H9 (cell line): ENCODE results near the gene SNX32. TPM values are rescaled to one million over a fixed set of nuclear protein-coding genes. Genes with fewer than 3 reads are reported as not detected.

Source experiments
- DNase-seq: peaks from one replicate; pipeline ENCODE4 v3.0.0-alpha.2; 2017
- H2AFZ ChIP-seq: one replicate; pipeline ENCODE4 v1.6.1; 2013; ENCODE audit warnings: mild to moderate bottlenecking, low read length, control low read depth, moderate library complexity
- H2AK5ac ChIP-seq: 2 replicates; pipeline ENCODE4 v1.6.1; 2013; ENCODE audit warnings: low read length, control low read depth, mixed read lengths; ENCODE audit not compliant: insufficient read length
- H2BK120ac ChIP-seq: one replicate; pipeline ENCODE4 v1.6.1; 2013; ENCODE audit warnings: low read depth, mild to moderate bottlenecking, low read length, control low read depth, inconsistent platforms; ENCODE audit not compliant: poor library complexity, severe bottlenecking
- H2BK12ac ChIP-seq: 2 replicates; pipeline ENCODE4 v1.6.1; 2013; ENCODE audit warnings: low read length, control low read depth, mixed read lengths, low read depth; ENCODE audit not compliant: insufficient read length
- H2BK15ac ChIP-seq: 2 replicates; pipeline ENCODE4 v1.6.1; 2013; ENCODE audit warnings: low read depth, low read length, control low read depth
- H2BK20ac ChIP-seq: one replicate; pipeline ENCODE4 v1.6.1; 2013; ENCODE audit warnings: low read depth, mild to moderate bottlenecking, low read length, control low read depth, inconsistent platforms; ENCODE audit not compliant: poor library complexity, severe bottlenecking
- H2BK5ac ChIP-seq: 2 replicates; pipeline ENCODE4 v1.6.1; 2013; ENCODE audit warnings: low read length, control low read depth, mixed read lengths; ENCODE audit not compliant: insufficient read length
- H3K14ac ChIP-seq: 2 replicates; pipeline ENCODE4 v1.6.1; 2013; ENCODE audit warnings: low read length, control low read depth; ENCODE audit not compliant: insufficient read depth
- H3K18ac ChIP-seq: 2 replicates; pipeline ENCODE4 v1.6.1; 2013; ENCODE audit warnings: low read depth, mild to moderate bottlenecking, mixed read lengths, low read length, control low read depth; ENCODE audit not compliant: insufficient read length
- H3K23ac ChIP-seq: 2 replicates; pipeline ENCODE4 v1.6.1; 2013; ENCODE audit warnings: low read length, control low read depth, mixed read lengths, low read depth; ENCODE audit not compliant: insufficient read length
- H3K23me2 ChIP-seq: 2 replicates; pipeline ENCODE4 v1.6.1; 2013; ENCODE audit warnings: low read depth, mild to moderate bottlenecking, mixed read lengths, low read length, control low read depth; ENCODE audit not compliant: insufficient read length, poor library complexity, severe bottlenecking
- H3K27ac ChIP-seq: 2 replicates; pipeline ENCODE4 v1.5.1; 2013; ENCODE audit warnings: low read length, control low read depth, mixed read lengths, low read depth; ENCODE audit not compliant: insufficient read length
- H3K27me3 ChIP-seq: 2 replicates; pipeline ENCODE4 v1.6.1; 2013; ENCODE audit warnings: low read length, control low read depth, inconsistent platforms; ENCODE audit not compliant: insufficient read depth
- H3K4ac ChIP-seq: 2 replicates; pipeline ENCODE4 v1.6.1; 2013; ENCODE audit warnings: low read depth, mild to moderate bottlenecking, control low read depth, inconsistent platforms, low read length, moderate library complexity
- H3K4me1 ChIP-seq: 2 replicates; pipeline ENCODE4 v1.6.1; 2013; ENCODE audit warnings: low read length, control low read depth, inconsistent platforms; ENCODE audit not compliant: insufficient read depth
- H3K4me2 ChIP-seq: 2 replicates; pipeline ENCODE4 v1.6.1; 2013; ENCODE audit warnings: low read length, control low read depth, mixed read lengths; ENCODE audit not compliant: insufficient read length, insufficient read depth
- H3K56ac ChIP-seq: 2 replicates; pipeline ENCODE4 v1.6.1; 2013; ENCODE audit warnings: low read depth, mild to moderate bottlenecking, mixed read lengths, low read length, control low read depth; ENCODE audit not compliant: insufficient read length
- H3K79me1 ChIP-seq: 2 replicates; pipeline ENCODE4 v1.6.1; 2013; ENCODE audit warnings: low read depth, mild to moderate bottlenecking, moderate library complexity, low read length, control low read depth, inconsistent platforms; ENCODE audit not compliant: insufficient read depth, poor library complexity, severe bottlenecking
- H3K79me2 ChIP-seq: 2 replicates; pipeline ENCODE4 v1.6.1; 2013; ENCODE audit warnings: low read length, control low read depth, inconsistent platforms; ENCODE audit not compliant: insufficient read depth
- H3K9ac ChIP-seq: 2 replicates; pipeline ENCODE4 v1.6.1; 2013; ENCODE audit warnings: low read length, control low read depth, mixed read lengths; ENCODE audit not compliant: insufficient read length; ENCODE audit errors: extremely low read depth
- H3K9me3 ChIP-seq: one replicate; pipeline ENCODE4 v1.6.1; 2013; ENCODE audit warnings: low read depth, low read length, inconsistent platforms; ENCODE audit not compliant: control insufficient read depth
- H3T11ph ChIP-seq: one replicate; pipeline ENCODE4 v1.6.1; 2013; ENCODE audit warnings: mild to moderate bottlenecking, low read length, control low read depth, inconsistent platforms
- H4K20me1 ChIP-seq: one replicate; pipeline ENCODE4 v1.6.1; 2013; ENCODE audit not compliant: control insufficient read depth, insufficient read length, insufficient read depth
- H4K5ac ChIP-seq: 2 replicates; pipeline ENCODE4 v1.6.1; 2013; ENCODE audit warnings: low read depth, mild to moderate bottlenecking, mixed read lengths, low read length, control low read depth; ENCODE audit not compliant: insufficient read length
- H4K8ac ChIP-seq: replicated peaks from 2 replicates; pipeline ENCODE4 v1.6.1; 2013; ENCODE audit warnings: low read length, control low read depth, mixed read lengths, low read depth; ENCODE audit not compliant: insufficient read length
- H4K91ac ChIP-seq: 2 replicates; pipeline ENCODE4 v1.6.1; 2013; ENCODE audit warnings: low read depth, mild to moderate bottlenecking, moderate library complexity, mixed read lengths, low read length, control low read depth; ENCODE audit not compliant: insufficient read length
- H3K27ac Mint-ChIP-seq, 3 experiments: 2 replicates in 2 of 3; 3 replicates in 1 of 3; pipeline ENCODE4 v1.8.0; 2020 to 2021; ENCODE audit warnings: mixed read lengths in 3 of 3, mild to moderate bottlenecking in 1 of 3, moderate library complexity in 1 of 3
- H3K27me3 Mint-ChIP-seq: 2 replicates; pipeline ENCODE4 v1.8.0; 2021; ENCODE audit warnings: low read depth, mild to moderate bottlenecking, moderate library complexity, mixed read lengths
- H3K36me3 Mint-ChIP-seq, 3 experiments: 2 replicates in 2 of 3; 3 replicates in 1 of 3; pipeline ENCODE4 v1.8.0; 2020 to 2021; ENCODE audit warnings: low read depth in 3 of 3, mixed read lengths in 3 of 3; ENCODE audit not compliant: insufficient read depth in 1 of 3
- H3K4me1 Mint-ChIP-seq, 2 experiments: 2 replicates each; pipeline ENCODE4 v1.8.0; 2020; ENCODE audit warnings: mixed read lengths in 2 of 2
- H3K4me3 Mint-ChIP-seq, 2 experiments: 2 replicates in 1 of 2; 3 replicates in 1 of 2; pipeline ENCODE4 v1.8.0; 2020 to 2021; ENCODE audit warnings: mild to moderate bottlenecking in 2 of 2, mixed read lengths in 2 of 2, moderate library complexity in 1 of 2
- H3K9me3 Mint-ChIP-seq, 2 experiments: 2 replicates in 1 of 2; 3 replicates in 1 of 2; pipeline ENCODE4 v1.8.0; 2020; ENCODE audit warnings: mild to moderate bottlenecking in 2 of 2, mixed read lengths in 2 of 2, moderate library complexity in 1 of 2
- WGBS: extraction: QIAGEN DNeasy Blood & Tissue Kit; methylation state at CpG from one replicate; pipeline ENCODE4 v1.1.7; 2013; ENCODE audit warnings: missing lambda C conversion rate, low lambda C conversion rate, mixed read lengths; ENCODE audit not compliant: insufficient read length; ENCODE audit errors: extremely low coverage; 5-methylcytosine and 5-hydroxymethylcytosine counted together
- total RNA-seq: library from RNA; stranded (reverse); gene quantifications from 2 replicates; pipeline ENCODE4 v1.2.1, GENCODE V29; 2021
- TF ChIP-seq, protein P1 (sequence below): fragments of 200-600 bp; sonication (generic); conservative IDR thresholded peaks from 3 replicates; pipeline ENCODE4 v1.8.0; 2021; ENCODE audit warnings: antibody characterized with exemption, mild to moderate bottlenecking

Gene SNX32
- total RNA-seq, 1 experiment from 2014 or later: 1.2 TPM

DNA sequence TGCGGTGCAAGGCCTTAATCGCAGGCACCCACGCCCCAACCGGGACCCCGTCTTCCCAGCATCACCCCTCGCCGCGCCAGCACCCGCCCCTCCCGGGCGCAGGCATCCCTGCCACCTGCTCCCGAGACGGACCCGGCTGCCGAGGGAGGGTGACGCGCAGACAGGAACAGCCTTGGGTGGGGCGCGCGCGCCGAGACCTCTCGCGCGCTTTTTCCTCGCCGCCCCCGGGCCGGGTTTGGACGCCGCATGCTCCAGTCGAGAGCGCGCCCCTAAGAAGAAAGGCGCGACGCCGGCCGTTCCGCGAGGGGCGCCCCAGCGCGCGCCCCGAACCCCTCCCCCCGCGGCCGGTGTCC, 23.7 kb downstream of the SNX32 start:
- Histone ChIP-seq H2AK5ac (no peak overlapping the region), H3K56ac (no peak overlapping the region), H3K9me3 (no peaks in the 10 kb centered on the region), H2BK5ac (no peak overlapping the region), H3T11ph (no peak overlapping the region), H3K79me1 (peaks cover 3% of the 10 kb centered on the region), H3K4me2 (peak overlapping the region; percentile 77), H3K9ac (peak overlapping the region; percentile 81), H3K79me2 (peaks cover 14% of the 10 kb centered on the region; the same call in 1 of the 2 replicates), H2AFZ (no peak overlapping the region), H2BK120ac (no peak overlapping the region), H3K27me3 (no peaks in the 10 kb centered on the region), H3K23me2 (peaks cover 25% of the 10 kb centered on the region), H3K4me1 (no peaks in the 10 kb centered on the region), H3K4ac (no peak overlapping the region), H3K14ac (peak overlapping the region; percentile 83), H3K23ac (no peak overlapping the region), H2BK20ac (no peak overlapping the region), H3K18ac (peak overlapping the region; percentile 73), H2BK15ac (no peak overlapping the region), H4K91ac (no peak overlapping the region), H4K8ac (no peak overlapping the region), H4K20me1 (peaks cover 2% of the 10 kb centered on the region), H4K5ac (no peak overlapping the region), H3K27ac (no peak overlapping the region), H2BK12ac (no peak overlapping the region)
- WGBS: no CpG with 5 or more reads among the region's 49 CpGs
- Mint-ChIP-seq H3K27me3 (no peaks in the 10 kb centered on the region), H3K4me3 (peak overlapping the region; percentile 86 to 89), H3K4me1 (peaks cover 29% of the 10 kb centered on the region in 2 experiments), H3K9me3 (peaks cover 0 to 3% of the 10 kb centered on the region in 2 experiments; a peak in 2 of 5 replicates), H3K27ac (no peak overlapping the region), H3K36me3 (peaks cover 44 to 49% (median 46%) of the 10 kb centered on the region in 3 experiments)
- DNase-seq: no peak
- TF ChIP-seq, protein P1, sequence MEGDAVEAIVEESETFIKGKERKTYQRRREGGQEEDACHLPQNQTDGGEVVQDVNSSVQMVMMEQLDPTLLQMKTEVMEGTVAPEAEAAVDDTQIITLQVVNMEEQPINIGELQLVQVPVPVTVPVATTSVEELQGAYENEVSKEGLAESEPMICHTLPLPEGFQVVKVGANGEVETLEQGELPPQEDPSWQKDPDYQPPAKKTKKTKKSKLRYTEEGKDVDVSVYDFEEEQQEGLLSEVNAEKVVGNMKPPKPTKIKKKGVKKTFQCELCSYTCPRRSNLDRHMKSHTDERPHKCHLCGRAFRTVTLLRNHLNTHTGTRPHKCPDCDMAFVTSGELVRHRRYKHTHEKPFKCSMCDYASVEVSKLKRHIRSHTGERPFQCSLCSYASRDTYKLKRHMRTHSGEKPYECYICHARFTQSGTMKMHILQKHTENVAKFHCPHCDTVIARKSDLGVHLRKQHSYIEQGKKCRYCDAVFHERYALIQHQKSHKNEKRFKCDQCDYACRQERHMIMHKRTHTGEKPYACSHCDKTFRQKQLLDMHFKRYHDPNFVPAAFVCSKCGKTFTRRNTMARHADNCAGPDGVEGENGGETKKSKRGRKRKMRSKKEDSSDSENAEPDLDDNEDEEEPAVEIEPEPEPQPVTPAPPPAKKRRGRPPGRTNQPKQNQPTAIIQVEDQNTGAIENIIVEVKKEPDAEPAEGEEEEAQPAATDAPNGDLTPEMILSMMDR: no peak
